GM18870 (cell line): ENCODE results near the gene CRB3.
"Not testable (repeated sequence)": the region's sequence is repeated elsewhere in the genome, so short reads cannot be mapped to it uniquely, and the experiment has no call there.

Experiments
- ATAC-seq: cut with Tn5 transposase; IDR thresholded peaks from one replicate; pipeline ENCODE4 v1.9.1; 2021; ENCODE audit warnings: moderate library complexity; ENCODE audit not compliant: unreplicated experiment

Gene CRB3

DNA sequence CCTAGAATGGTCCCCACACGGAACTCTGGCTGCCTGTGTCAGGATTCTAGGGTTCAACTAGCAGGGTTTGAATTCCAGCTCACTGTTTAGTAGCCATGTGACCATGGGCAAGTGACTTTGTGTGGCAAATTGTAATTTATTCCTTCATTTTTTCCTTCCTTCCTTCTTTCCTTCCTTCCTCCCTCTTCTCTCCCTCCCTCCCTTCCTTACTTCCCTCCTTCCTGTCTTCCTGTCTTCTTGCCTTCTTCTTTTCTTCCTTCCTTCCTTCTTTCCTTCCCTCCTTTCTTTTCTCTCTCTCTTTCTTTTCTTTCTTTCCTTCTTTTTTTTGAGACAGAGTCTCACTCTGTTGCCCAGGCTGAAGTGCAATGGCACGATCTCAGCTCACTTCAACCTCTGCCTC lies 26.1 kb downstream of the CRB3 start:
- ATAC-seq: no peak

DNA sequence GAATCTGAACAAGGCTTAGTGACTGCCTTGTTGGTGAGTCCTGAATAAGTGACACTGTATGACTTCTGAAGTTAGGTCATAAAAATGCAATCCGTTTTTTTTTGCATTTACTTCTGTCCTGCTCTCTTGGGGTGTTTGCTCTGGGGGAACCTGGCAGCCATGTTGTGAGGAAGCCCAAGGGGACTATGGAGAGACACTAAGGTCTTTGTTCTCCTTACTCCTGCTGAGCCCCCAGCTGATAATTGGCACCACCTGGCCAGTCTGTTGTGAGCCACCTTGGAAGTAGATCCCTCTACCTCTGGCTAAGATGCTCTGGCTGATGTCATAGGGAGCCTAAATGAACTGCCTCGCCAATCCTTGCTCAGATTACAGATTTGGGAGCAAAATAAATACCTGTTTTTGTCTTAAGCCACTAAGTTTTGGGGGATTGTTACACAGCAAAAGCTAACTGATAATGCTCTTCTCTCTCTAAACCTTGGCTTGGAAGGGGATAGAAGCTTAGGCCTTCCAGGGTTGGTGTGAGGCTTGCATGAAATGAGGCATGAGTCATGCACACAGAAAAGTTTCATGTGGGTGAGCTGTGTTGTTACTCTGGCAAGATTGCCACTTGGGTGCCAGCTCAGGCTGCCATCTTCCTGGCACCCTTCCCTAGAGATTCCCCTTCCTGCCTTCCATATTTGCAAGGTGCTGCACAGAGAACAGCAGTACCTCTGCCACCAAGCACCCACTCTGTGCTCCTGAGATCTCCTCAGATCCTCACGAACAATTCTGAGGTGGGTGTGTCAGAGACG lies 27.9 kb downstream of the CRB3 start:
- ATAC-seq: no peak

DNA sequence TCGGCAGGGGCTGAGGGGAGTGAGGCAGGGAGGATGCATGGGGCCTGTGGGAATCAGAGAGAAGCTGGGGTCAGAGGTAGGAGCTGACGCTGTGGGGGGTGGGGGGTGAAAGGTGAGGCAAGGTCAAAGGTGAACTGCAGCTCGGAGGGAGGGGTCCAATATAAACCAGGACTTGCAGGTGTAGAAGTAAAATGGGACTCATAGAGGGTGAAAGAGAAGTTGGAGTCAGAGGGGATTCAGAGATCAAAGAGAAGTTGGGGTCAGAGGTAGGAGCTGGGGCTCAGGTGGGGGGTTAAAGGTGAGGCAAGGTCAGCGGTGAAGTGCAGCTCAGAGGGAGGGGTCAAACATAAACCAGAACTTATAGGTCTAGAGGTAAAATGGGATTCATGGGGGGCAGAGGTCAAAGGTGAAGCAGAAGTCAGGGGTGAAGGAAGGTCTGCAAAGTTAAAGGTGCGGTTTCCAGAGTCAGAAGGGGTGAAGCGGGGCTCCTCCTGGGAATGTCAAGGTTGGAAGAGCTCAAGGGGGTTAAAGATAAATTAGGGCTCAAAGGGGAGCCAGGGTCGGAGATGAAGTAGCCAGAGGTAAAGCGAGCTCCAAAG lies 30.5 kb downstream of the CRB3 start:
- no peak for ATAC-seq

DNA sequence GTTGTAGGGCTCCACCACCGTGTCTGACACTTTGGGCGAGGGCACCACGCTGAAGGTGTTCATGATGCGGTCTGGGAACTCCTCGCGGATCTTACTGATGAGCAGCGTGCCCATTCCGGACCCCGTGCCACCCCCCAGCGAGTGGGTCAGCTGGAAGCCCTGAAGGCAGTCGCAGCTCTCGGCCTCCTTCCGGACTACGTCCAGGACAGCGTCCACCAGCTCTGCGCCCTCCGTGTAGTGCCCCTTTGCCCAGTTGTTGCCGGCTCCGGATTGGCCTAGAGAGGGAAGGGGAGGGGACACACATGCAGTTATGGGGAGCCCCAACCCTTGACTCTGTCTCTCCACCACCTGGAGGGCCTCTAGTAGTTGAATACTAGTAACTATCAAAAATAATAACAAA lies 31.9 kb downstream of the CRB3 start:
- no peak for ATAC-seq

DNA sequence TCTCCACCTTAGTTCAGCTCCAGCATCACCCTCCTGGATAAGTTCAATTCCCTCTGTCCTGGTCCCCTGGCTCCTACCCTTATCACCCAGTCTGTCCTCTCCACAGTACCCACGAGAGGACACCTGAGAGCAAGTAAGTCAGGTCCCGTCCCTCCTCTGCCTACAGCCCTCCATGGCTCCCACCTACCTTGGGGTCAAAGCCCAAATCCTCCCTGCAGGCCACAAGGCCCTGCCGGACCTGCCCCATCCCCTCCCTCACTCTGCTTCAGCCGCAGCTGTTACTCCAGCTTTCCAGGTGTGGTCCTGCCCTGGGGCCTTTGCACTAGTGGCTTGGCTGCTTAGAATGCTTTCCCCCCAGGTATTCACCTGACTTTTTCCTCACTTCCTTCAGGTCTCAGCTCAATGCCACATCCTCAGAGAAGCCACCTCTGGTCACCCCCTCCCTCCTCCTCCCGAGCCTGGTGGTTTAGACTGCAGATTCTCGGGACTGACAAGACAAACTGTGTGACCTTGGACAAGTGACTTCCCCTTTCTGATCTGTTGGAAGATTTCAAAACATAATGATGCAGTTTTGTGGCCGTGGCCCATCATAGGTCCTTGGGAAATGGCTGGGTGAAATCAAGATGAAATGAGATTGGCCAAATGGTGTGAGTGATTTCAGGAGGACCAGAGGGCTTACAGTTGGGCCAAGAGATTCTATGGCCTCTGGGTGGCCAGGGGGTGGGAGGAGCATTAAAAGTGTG lies 34.4 kb downstream of the CRB3 start:
- ATAC-seq: no peak

DNA sequence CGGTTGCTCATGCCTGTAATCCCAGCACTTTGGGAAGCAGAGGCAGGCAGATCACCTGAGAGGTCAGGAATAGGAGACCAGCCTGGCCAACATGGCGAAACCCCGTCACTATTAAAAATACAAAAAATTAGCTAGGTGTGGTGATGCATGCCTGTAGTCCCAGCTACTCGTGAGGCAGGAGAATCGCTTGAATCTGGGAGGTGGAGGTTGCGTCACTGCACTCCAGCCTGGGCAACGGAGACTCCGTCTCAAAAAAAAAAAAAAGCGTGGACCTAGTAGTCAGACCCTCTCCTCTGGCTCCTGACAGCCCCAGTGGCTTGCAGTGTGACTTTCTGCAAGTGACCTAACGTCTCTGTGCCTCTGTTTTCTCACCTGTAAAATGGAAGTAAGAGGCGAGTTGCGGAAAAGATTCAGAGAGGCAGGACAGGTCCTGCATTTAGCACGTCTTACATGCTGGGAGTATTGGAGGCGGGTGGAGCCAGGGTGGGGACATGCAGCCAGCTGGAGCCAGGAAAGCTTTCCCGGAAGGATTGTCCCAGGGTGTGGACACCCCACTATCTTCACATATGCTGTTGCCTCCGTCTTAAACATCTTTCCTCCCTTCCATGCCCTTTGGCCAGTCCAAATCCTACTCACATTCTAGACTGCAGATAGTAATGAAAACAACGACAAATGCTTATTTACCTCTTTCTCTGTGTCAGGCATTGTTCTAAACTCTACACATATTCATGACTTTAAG lies 35.1 kb downstream of the CRB3 start:
- ATAC-seq: no peak

DNA sequence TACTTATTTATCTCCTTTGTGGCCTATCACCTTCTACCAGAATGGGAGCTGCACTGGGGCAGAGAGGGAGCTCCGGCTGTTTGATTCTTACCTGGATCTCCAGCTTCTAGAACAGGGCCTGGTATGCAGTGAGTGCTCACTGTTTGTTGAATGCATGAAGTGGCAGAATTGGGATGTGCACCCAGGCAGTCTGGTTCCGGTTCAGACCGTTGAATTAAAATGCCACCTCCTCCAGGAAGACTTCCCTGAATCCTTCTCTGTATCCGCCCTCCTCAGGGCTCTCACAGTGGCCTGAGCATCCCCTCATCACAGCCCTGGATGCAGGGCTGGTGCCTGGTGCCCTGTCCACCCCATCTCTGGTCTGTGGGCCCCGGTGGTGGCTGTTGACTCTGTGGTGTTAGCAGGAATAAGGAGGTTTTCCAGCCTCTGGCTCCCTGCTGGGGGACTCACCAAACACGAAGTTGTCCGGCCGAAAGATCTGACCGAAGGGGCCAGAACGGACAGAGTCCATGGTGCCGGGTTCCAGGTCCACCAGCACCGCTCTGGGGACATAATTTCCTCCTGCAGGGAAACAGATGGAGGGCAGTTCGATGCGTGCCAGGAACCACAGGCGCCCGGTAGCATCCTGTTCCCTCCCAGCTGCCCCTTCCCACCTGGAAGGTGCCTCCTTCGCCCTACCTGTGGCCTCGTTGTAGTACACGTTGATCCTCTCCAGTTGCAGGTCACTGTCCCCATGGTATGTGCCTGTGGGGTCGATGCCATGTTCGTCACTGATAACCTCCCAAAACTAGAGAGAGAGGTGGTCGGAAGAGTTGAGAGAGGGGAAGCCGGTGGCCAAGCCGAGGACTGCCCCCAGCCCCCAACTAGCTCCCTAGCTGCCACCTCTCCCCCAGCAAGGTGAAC lies 37.0 kb downstream of the CRB3 start:
- ATAC-seq: no peak

DNA sequence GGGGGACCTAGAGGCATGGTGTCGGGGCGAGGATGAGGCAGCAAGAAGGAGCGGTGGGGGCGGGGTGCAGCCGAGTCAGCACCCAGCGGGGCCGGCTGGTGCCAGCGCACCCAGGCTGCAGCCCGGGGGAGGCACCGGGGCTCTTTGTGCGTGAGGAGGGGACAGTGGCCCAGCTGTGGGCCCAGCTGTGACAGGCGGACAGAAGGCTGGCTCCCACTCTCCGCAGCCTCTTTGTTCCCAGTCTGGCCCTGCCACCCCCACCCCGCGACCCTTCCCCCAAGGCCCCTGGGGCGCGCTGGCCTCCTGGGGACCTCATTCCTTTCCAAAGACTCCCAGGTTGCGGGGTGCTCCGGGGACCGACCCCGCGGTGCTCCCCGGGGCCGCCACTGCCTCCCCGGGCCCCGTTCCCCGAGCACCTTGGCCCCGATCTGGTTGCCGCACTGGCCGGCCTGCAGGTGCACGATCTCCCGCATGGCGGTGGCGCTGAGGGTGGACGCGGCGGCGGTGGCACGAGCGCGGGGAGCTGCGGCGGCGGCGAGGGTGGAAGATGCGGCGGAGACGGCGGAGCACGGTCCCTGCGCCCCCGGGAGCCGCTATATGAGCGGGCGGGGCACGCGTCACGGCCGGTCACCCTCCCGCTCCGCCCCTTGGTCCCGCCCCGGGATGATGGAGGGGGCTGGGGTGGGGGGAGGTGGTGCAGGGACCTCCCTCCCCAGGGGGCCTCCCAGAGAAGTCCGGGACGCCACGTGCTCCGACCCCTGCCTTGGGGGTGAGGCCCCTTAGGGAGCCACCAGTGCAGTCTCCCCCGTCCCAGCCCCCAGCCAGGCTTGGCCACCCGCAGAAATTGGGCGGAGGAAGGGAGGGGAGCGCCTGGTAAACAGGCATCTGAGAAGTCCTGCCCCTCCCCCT lies 37.9 kb downstream of the CRB3 start, which contains the start of gene TUBB4A:
Gene TUBB4A, minus strand, starts transcription at position 570 of the 909 bp plus-strand sequence. Its CDS starts 97 bp downstream, at position 473.
- ATAC-seq: no peak

DNA sequence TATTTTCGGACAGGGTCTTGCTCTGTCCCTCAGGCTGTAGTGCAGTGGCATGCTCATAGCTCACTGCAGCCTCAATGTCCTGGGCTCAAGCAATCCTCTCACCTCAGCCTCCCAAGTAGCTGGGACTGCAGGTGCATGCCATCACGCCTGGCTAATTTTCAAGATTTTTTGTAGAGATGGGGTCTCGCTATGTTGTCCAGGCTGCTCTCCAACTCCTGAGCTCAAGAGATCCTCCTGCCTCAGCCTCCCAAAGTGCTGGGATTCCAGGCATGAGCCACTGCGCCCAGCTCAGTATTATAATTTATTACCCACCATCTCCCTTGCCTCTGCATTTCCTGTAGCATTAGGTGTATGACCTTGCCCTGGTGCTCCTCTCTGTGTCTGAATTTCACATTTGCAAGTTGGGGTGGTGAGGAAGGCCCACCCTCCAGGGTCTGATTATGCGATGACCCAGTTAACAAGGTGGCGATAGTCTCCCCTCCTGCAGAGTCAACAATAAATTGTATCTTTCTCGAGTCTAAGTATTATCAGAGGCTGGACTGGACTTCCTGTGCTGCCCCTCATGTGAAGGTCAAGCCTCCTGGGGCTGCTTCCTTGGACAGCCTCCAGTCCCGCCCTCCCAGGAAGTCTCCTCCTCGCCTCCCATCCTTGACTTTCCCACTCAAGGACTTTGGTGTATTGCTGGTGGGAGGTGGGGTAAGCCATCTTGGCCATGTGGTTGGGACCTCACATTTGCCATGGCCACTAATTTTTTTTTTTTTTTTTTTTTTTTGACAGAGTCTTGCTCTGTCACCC lies 39.5 kb downstream of the CRB3 start:
- no peak for ATAC-seq

DNA sequence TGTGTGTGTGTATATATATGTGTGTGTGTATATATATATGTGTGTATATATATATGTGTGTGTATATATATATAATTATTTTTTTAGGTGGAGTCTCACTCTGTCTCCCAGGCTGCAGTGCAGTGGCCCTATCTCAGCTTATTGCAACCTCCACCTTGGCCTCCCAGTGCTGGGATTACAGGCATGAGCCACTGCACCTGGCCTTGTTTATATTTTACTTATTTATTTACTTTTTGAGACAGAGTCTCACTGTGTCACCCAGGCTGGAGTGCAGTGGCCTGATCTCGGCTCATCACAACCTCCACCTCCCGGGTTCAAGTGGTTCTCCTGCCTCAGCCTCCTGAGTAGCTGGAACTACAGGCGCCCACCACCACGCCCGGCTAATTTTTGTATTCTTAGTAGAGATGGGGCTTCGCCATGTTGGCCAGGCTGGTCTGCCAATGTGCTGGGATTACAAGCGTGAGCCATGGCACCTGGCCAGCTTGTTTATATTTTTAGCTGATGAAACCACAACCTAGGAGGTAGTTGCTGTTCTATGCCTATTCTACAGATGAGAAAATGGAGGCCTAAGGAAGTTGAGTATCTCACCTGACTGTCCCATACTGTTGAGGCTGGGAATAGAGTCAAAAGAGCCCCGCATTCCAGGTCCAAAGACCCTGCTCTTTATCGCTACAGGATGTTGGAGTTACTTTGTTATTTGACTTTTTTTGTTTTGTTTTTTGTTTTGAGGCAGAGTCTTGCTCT lies 44.1 kb downstream of the CRB3 start:
- not testable (repeated sequence) for ATAC-seq

DNA sequence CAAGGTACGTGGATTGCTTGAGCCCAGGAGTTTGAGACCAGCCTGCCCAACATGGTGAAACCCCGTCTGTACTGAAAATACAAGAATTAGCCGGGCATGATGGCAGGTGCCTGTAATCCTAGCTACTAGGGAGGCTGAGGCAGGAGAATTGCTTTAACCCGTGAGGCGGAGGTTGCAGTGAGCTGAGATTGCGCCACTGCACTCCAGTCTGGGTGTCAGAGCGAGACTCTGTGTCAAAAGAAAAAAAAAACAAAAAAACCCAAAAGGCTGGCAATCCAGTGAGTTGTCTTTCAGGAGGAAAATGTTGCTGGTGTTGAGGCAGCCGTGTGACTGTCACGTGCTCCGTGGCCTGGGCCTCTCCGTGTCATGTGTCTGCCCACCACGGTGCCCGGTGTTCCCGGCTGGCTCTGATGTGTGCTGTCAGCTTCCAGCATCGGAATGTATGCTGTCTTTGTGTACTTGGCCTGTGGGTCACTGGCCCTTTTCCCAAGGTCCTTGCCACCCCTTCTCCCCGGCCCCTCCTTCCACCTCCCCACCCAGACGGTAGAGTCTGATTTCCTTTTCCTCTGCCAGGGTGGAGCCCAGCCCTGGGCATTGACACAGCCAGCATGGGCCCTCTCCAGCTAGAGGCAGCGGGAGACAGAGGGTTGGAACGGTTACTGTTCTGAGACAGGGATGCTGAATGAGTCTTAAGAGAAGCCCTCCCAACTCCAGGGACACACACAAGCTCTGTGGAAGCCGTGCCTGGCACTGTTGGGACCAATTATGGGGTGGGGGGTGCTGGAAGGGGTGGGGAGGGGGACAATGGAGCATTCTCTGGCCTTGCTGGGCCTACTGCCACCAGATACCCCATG lies 45.3 kb downstream of the CRB3 start:
- no peak for ATAC-seq

DNA sequence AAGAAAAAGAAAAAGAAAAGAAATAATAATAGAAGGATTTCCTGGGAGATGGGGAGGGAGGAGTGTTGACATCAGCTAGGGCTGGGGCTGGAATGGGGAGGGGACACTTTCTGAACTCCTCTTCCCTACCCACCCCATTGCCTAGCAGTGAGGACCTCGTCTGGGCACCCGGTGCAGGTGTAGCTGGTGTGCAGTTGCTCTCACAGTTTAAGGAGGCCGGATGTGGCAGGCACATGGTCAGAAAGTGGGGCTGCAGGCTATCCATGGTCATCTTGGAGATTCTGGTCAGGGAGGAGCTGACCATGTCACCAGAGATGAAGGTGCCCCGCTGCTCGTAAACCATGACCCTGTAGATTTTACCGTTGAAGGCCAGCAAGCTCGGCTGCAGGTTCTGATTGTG lies 46.5 kb downstream of the CRB3 start:
- ATAC-seq: no peak

DNA sequence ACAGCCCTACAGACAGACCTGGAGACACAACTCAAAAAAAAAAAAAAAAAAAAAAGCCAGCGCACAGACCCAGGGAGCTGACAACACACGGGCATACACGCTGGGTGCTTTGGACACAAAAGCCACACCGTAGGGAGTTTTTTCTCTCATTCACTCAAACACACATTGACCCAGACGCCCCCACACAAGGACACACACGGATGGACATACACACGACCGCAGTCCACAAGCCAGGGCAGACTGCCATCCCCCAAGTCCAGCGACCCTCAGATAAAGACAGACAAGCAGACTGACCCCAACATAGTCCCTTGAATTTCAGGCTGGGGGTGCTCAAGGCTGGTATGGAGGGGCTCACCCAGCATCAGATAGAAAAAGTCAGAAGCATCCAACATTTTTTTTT lies 50.0 kb downstream of the CRB3 start:
- ATAC-seq: no peak

DNA sequence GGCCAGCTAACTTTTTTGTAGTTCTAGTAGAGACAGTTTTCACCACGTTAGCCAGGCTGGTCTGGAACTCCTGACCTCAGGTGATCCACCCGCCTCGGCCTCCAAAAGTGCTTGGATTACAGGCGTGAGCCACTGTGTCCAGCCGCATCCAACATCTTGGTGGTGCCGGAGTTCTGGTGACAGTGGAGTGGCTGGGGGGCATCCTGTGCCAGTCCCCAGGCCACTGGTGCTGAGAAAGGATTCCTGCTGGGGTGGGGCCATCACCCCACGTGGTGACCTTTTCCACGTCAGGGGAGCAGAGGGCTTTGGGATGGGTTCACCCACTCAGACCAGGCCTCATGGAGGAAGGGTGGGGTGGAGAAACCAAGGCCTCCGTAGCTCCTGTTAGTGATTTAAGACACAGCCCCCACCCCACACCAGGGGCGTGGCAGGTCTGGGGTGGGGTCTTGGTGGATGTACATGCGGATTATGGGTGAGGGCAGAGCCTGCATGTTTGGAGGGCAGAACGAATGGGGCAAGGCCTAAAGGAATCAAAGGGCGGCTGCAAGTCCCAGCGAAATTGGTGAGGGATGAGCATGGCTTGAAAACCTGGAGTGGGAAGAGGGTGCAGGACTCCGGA lies 51.0 kb downstream of the CRB3 start:
- ATAC-seq: no peak

DNA sequence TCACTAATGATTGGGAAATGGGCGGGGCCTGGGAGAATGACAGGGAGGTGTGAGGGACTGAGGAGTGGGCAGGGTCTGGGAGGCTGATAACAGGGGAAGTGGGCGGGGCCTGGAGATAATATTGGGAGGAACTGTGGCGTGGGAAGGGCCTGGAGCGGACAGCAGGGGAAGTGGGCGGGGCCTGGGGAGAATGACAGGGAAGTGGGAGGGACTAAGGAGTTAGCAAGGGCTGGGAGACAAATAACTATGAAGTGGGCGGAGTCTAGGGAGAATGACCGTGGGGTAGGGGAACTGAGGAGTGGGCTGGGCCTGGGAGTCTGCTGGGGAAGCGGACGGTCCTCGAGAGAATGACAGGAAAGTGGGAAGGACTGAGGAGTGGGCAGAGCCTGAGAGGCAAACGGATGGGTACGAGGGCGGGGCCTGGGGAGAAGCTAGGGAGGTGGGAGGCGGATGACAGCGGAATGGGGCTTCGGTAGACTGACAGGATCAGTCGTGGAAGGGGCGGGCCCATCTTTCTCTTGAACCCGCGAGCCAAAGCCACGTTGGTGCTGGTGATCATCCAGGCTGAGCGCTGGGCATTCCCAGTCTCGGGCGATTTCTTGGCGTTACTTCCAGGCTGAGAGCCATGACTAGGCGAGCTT lies 52.1 kb downstream of the CRB3 start:
- ATAC-seq: peak; percentile 31
